Measurements from ENCODE around the gene SMIM5. TPM values are rescaled to one million over a fixed set of nuclear protein-coding genes. Genes with fewer than 3 reads are reported as not detected.

Gene SMIM5
- total RNA-seq, 4 donors from 2014 or later: 68.8 to 161 (median 97.1) TPM; not detected in 1

GRCh38 chr17:75589012-75589918 lies 44.0 kb upstream of the SMIM5 start:
- peak in 1 of 2 donors; percentile 38 for TF ChIP-seq POLR2A (IDR thresholded peaks at IDR 0.05)
- peak; percentile 79 to 94 (median 89) for TF ChIP-seq CTCF (IDR thresholded peaks at IDR 0.05)
- H3K27ac ChIP-seq: peak overlapping the region; percentile 81 to 98 (median 88)
- H3K36me3 ChIP-seq: no peaks in the 10 kb centered on the region
- H3K4me3 ChIP-seq: peak overlapping the region; percentile 63 to 73 (median 65)
- peaks cover 0 to 25% (median 13%) of the 10 kb centered on the region in 4 donors for H3K4me1 ChIP-seq
- H3K27me3 ChIP-seq: no peaks in the 10 kb centered on the region
- no peaks in the 10 kb centered on the region for H3K9me3 ChIP-seq
- DNase-seq: peak; percentile 98 to 99 (median 99)

- Histone ChIP-seq H3K4me3 (peak overlapping the region; percentile 63 to 73 (median 65)), H3K27me3 (no peaks in the 10 kb centered on the region), H3K9me3 (no peaks in the 10 kb centered on the region), H3K36me3 (no peaks in the 10 kb centered on the region), H3K4me1 (peaks cover 0 to 25% (median 13%) of the 10 kb centered on the region in 4 donors), H3K27ac (peak overlapping the region in 3 of 4 donors; percentile 45 to 98 (median 81))
- peak in 1 of 3 donors; percentile 51 for DNase-seq
- no peak for TF ChIP-seq POLR2A (IDR thresholded peaks at IDR 0.05)
- no peak for TF ChIP-seq CTCF (IDR thresholded peaks at IDR 0.05)
These were observed 43.3 kb upstream of the SMIM5 start for GRCh38 chr17:75589919-75590303.

GRCh38 chr17:75590314-75590761 lies 42.9 kb upstream of the SMIM5 start:
- Histone ChIP-seq H3K36me3 (no peaks in the 10 kb centered on the region), H3K27ac (no peak overlapping the region), H3K4me1 (peaks cover 0 to 25% (median 13%) of the 10 kb centered on the region in 4 donors), H3K27me3 (no peaks in the 10 kb centered on the region), H3K9me3 (no peaks in the 10 kb centered on the region), H3K4me3 (no peak overlapping the region)
- TF ChIP-seq POLR2A (IDR thresholded peaks at IDR 0.05) (no peak), CTCF (IDR thresholded peaks at IDR 0.05) (no peak)
- no peak for DNase-seq

GRCh38 chr17:75590849-75591721 lies 42.1 kb upstream of the SMIM5 start:
- DNase-seq: no peak
- no peak overlapping the region for H3K27ac ChIP-seq
- H3K4me3 ChIP-seq: no peak overlapping the region
- TF ChIP-seq CTCF (IDR thresholded peaks at IDR 0.05): no peak
- no peak for TF ChIP-seq POLR2A (IDR thresholded peaks at IDR 0.05)
- no peaks in the 10 kb centered on the region for H3K27me3 ChIP-seq
- peaks cover 0 to 25% (median 13%) of the 10 kb centered on the region in 4 donors for H3K4me1 ChIP-seq
- no peaks in the 10 kb centered on the region for H3K9me3 ChIP-seq
- no peaks in the 10 kb centered on the region for H3K36me3 ChIP-seq

- Histone ChIP-seq H3K27ac (no peak overlapping the region), H3K4me1 (peaks cover 0 to 25% (median 13%) of the 10 kb centered on the region in 4 donors), H3K4me3 (no peak overlapping the region), H3K9me3 (no peaks in the 10 kb centered on the region), H3K27me3 (no peaks in the 10 kb centered on the region), H3K36me3 (no peaks in the 10 kb centered on the region)
- no peak for TF ChIP-seq CTCF (IDR thresholded peaks at IDR 0.05)
- no peak for TF ChIP-seq POLR2A (IDR thresholded peaks at IDR 0.05)
- DNase-seq: no peak
These were observed 41.4 kb upstream of the SMIM5 start for GRCh38 chr17:75591722-75592302.
